D341Med (cell line): ENCODE data around the gene BMAL1.

Source experiments
- DNase-seq: peaks from one replicate; pipeline ENCODE4 v3.0.0; 2012; ENCODE audit warnings: low spot score

The BMAL1 gene

GRCh38 chr11:13343931-13344717 lies 66.5 kb downstream of the BMAL1 start:
- peak; percentile 74 for DNase-seq

- DNase-seq = no peak
Observed at GRCh38 chr11:13344818-13345217, 67.2 kb downstream of the BMAL1 start.

GRCh38 chr11:13346470-13346869 lies 68.9 kb downstream of the BMAL1 start:
- no peak for DNase-seq

GRCh38 chr11:13347901-13348300 lies 70.3 kb downstream of the BMAL1 start:
- DNase-seq = no peak

GRCh38 chr11:13348305-13348704 lies 70.7 kb downstream of the BMAL1 start:
- no peak for DNase-seq

GRCh38 chr11:13349046-13349445 lies 71.5 kb downstream of the BMAL1 start:
- DNase-seq = no peak

- no peak for DNase-seq
Observed at GRCh38 chr11:13349581-13349980, 72.0 kb downstream of the BMAL1 start.

- no peak for DNase-seq
Observed at GRCh38 chr11:13352711-13353110, 75.1 kb downstream of the BMAL1 start.

- peak; percentile 39 for DNase-seq
Observed at GRCh38 chr11:13354335-13354734, 76.7 kb downstream of the BMAL1 start.

- DNase-seq = no peak
Observed at GRCh38 chr11:13355191-13355590, 77.6 kb downstream of the BMAL1 start.

- DNase-seq = no peak
Observed at GRCh38 chr11:13357232-13357631, 79.6 kb downstream of the BMAL1 start.

- no peak for DNase-seq
Observed at GRCh38 chr11:13358596-13359270, 81.1 kb downstream of the BMAL1 start.

- no peak for DNase-seq
Observed at GRCh38 chr11:13362596-13363109, 85.1 kb downstream of the BMAL1 start.

- no peak for DNase-seq
Observed at GRCh38 chr11:13364388-13364787, 86.8 kb downstream of the BMAL1 start.

- no peak for DNase-seq
Observed at GRCh38 chr11:13366266-13367026, 88.9 kb downstream of the BMAL1 start.

- no peak for DNase-seq
Observed at GRCh38 chr11:13367115-13367514, 89.5 kb downstream of the BMAL1 start.

GRCh38 chr11:13368041-13368446 lies 90.5 kb downstream of the BMAL1 start:
- no peak for DNase-seq

GRCh38 chr11:13373216-13373615 lies 95.6 kb downstream of the BMAL1 start:
- no peak for DNase-seq

GRCh38 chr11:13375798-13376197 lies 98.2 kb downstream of the BMAL1 start:
- no peak for DNase-seq

- DNase-seq = no peak
Observed at GRCh38 chr11:13376402-13376801, 98.8 kb downstream of the BMAL1 start.

- DNase-seq = no peak
Observed at GRCh38 chr11:13376838-13377237, 99.2 kb downstream of the BMAL1 start.

GRCh38 chr11:13378316-13378715 lies 100.7 kb downstream of the BMAL1 start:
- no peak for DNase-seq

GRCh38 chr11:13380731-13381130 lies 103.1 kb downstream of the BMAL1 start:
- DNase-seq = no peak
